Stimulated activated naive CD8-positive, alpha-beta T cell treated with anti-CD3 and anti-CD28 coated beads, Interleukin-15, Interleukin-2, amounts not matched to agents 100 U/mL and 50 U/mL, for 24 hours (primary cell): ENCODE results near the gene PFKL.

ENCODE experiments used
- ATAC-seq: fragments of 150-1000 bp; cut with Tn5 transposase; one replicate; pipeline ENCODE4 v1.10.0; 2021
- DNase-seq: peaks from one replicate; pipeline ENCODE4 v3.0.0; 2021

Gene PFKL

DNA sequence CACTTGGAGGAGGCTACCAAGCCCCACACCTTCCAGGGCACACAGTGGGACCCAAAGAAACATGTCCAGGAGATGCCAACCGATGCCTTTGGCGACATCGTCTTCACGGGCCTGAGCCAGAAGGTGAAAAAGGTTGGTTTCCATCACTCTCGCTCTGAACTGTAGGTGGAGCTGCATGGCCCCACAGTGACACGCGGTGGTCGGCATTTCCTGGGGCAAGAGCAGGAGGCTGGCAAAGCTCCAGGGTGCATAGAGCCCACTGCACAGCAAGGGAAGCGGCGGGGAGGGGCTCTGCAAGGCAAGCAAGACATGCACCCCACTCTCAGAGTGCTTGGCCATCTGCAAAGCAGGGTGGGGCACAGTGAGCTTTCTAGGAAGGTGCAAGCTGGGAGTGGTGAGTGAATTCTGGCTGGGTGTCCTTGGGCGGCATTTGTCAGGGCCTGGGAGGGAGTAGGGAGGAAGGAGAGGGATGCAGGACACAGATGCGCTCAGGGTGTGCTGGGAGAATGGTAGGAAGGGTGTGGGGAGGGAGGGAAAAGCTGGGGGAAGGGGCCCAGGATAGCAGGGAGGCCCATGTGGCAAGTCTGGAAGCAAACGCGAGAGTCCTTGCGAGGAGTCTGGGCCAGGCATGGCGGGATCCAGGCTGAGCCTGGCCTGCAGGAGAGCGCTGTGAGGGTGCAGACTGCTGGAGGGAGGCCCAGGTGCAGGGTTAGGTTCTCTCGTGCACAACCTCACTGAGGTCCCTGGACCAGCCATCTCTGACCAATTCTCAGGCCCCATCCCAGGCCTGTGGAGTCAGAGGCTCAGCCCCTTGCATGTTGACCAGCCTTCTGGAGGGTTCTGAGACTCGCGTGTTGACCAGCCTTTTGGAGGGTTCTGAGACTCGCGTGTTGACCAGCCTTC, 64.5 kb downstream of the PFKL start:
- no peak for ATAC-seq

DNA sequence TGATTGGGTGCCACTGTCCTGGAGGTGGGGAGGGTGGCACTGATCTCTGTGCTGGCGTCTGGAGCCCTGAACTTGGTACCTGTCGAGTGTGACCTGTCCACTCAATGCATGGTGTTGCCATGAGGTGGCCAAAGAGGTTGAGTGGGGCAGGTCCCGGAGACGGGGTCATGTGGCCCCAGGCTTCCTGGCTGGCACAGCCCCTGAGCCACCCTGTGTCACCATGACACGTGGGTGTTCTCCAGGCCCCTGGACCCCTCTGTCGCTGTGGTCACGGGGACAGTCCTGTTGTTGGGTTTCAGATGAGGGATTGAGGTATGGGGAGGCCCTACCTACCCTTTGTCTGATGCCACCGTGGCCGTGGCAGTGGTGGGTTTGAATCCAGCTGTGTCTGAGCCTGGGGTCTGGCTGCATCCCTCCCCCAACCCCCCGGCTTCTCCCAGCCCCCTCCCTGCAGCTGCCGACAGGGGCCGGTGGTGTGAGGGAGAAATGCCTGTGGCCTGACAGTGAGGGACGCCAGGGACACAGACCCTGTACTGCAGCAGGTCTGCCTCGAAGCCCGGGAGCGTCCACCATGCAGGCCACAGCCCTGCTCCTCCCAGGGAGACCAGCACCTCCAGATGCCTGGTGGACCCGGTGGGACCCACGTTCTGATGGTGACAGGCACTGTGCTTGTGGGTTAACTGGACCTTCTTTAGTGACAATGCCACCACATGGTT, 65.6 kb downstream of the PFKL start:
- DNase-seq (no peak), ATAC-seq (no peak)

More for the DNA sequence above, 64.5 kb downstream of the PFKL start:
- no peak for DNase-seq

DNA sequence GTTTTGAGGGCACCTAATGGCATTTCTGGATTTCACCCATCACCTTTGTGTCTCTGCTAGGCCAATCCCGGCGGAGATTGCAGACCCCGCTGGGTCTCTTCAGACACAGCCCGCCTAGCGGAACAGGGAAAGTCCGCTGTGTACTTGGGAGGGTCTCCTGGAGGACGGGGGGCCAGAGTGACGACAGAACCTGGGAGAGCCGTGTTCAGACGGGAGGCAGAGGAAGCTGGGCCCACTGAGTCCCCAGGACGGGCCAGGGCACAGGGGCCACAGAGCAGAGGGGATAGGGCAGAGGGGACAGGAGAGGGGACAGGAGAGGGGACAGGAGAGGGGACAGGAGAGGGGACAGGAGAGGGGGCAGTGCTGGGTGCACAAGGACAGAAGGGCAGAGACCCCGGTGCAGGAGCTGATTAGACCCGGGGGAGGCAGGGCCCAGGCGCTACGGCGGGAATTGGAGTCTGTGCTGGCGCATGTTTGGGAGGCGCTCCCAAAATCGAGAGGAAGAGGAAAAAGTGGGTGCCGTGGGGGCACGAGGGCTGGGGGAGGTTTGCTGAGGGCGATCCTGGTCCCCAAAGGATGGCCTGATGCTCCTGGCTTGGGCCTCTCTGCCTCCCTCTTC, 66.2 kb downstream of the PFKL start:
- no peak for DNase-seq
- no peak for ATAC-seq

DNA sequence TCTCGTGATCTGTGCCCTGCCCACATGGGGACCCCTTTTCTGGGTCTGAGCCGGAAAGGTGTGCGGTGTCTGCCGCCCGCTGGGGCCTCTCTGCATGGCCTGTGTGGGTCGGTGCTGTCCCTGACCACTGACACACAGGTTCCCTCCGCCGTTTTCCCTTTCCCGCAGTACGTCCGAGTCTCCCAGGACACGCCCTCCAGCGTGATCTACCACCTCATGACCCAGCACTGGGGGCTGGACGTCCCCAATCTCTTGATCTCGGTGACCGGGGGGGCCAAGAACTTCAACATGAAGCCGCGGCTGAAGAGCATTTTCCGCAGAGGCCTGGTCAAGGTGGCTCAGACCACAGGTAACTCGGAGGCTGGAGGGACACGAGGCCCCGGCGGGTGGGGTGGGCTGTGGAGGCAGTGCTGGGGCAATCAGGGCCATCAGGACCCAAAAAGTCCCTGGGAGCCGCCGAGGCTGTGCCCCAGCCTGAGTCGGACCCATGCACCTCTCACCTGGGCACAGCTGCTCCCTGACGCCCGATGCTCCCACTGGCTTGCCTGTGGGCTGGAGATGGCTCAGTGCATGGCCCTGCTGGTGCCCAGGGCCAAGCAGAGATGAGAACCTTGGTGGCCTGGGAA, 66.8 kb downstream of the PFKL start:
- ATAC-seq, result no peak
- no peak for DNase-seq

DNA sequence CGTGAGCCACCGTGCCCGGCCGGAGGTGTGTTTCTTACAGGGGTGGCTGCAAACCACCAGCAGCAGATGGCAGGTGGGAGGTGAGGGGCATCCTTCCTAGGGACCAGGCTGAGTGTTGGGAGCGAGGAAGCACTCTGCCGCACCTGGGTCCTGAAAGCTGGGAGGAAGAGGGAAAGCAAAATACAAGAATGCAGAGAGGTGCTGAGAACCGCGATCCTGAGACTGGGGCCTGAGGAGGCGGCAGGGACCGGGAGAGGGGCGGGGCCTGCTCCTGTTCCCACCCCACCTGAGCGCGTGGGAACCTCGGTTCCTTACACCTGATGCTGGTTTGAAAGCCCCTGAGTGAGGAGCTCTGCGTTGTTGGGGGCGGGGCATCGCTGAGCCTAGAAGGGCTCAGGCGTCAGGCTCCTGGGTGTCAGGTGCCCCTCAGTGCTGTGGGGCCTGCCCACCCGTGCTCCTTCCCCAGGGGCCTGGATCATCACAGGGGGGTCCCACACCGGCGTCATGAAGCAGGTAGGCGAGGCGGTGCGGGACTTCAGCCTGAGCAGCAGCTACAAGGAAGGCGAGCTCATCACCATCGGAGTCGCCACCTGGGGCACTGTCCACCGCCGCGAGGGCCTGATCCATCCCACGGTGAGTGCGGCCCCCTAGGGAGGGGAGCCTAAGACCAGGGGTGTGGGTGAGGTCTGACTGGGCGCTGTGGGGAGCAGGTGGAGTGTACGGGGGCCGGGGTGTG, 69.0 kb downstream of the PFKL start:
- DNase-seq, result no peak
- ATAC-seq, result no peak

DNA sequence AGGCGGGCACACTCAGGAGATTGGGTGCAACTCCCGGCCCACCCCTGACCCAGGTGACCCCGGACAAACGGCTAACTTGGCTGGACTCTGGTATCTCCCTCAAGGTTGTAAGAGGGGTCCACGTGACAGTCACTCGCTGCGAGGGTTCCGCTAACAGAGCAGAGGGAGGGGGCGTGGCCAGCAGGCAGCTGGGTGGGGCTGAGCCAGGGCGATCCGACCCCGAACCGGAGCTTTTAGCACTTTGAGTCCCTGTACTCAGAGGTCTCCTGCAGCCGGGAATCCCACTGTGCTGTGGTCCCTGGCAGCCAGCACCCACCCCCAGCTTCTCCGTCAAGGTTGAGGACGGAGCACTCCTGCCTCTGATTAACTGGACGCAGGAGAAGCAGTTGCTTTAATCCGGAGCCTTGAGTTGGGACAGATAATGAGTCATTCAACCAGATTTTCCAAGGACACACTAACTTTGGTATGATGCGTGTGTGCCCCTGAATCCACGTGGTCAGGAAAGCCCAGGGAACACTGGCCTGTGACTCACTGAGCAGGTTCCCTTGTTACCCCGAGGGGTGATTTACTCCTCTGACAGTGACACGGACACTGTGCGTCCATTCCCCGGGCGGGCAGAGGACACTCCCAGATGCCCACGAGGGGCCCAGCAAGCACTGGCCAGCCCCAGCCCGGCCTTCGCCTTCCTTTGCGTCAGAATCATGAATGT, 70.3 kb downstream of the PFKL start:
- ATAC-seq (no peak), DNase-seq (no peak)

DNA sequence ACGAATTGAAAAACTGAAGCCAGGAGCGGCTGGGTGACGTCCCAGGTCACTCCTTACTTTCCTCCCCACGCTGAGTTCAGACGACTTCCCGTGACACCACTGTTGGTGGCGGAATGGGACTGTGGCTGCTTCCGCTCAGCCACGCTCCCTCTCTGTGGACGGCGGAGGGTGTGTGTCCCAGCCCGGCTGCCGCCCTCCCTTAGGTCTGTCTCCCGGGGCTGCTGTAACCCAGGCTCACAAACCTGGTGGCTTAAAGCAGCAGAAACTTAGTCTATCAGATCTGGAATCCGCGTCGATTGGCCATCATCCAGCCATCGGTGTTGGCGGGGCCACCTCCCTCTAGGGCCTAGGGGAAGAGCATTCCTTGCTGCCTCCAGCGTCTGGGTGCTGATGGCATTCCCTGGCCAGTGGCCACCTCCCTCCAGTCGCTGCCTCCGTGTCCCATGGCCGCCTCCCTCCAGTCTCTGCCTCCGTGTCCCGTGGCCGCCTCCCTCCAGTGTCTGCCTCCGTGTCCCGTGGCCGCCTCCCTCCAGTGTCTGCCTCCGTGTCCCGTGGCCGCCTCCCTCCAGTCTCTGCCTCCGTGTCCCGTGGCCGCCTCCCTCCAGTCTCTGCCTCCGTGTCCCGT, 71.0 kb downstream of the PFKL start:
- ATAC-seq (no peak), DNase-seq (no peak)

DNA sequence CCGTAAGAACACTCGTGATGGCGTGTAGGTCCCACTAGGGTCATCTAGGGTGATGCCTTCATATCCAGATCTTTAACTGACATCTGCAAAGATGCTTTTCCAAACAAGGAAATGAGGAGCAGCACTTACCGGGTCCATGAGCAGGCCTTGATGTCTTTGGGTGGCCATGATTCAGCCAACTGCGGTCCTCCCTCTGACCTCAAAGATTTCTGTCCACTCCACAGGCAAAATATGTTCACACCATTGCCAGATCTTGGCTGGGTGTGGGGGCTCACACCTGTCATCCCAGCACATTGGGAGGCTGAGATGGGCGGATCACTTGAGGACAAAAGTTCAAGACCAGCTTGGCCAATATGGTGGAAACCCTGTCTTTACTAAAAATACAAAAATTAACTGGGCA, 71.7 kb downstream of the PFKL start:
- no peak for ATAC-seq
- DNase-seq, result no peak

DNA sequence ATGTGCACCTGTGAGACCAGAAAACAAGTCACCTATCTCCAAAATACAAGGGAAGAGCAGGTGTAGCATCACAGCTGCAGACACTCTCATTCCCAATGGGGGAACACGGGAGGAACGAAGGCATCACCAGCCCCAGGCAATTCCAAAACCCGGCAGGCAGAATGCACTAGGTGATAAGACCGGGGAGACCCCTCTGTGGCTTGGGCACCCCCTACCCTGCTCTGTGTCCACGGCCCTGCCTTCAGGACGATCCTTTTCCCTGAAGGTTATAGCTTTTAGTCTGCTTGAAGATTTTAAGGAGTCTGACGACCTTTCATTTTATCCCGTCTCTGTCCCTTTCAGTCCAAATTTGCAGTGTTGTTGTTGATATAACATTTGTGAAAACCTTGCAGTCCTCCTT, 72.8 kb downstream of the PFKL start:
- ATAC-seq, result no peak

DNA sequence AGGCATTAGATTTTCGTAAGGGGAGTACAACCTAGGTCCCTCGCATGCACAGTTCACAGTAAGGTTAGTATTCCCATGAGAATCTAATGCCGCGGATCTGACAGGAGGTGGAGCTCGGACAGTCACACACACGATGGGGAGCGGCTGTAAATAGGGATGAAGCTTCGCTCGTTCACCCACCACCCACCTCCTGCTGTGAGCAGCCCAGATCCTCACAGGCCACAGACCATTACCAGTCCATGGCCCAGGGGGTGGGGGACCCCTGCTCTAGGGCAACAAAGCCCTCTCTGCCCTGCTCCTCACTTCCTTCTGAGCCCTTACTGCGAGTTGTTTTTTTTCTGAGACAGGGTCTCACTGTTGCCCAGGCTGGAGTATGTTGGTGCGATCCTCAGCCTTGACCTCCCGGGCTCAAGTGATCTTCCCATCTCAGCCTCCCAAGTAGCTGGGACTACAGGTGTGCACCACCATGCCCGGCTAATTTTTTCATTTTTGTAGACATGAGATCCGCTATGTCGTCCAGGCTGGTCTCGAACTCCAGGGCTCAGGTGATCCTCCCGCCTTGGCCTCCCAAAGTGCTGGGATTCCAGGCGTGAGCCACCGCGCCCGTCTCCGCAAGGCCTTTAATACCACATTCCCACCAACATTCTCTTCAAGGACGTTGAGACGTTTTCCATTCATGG, 74.9 kb downstream of the PFKL start:
- no peak for DNase-seq
- ATAC-seq, result no peak

More for the DNA sequence above, 72.8 kb downstream of the PFKL start:
- DNase-seq, result no peak

DNA sequence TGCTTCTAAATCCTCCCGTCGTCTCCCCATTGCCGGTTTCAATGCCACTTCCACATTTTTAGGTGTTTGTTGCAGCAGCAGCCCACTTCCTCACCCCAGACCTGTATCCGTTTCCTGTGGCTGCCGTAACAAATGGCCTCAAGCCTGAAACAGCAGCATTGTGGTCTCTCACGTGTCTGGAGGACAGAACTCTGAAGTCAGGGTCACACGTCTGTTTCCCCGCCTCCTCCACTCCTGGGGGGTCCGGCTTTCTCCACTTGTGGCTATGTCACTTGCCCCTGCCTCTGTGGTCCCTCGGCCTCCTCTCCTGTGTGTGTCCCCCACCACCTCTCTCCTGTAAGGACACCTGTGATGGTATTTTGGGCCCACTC, 75.4 kb downstream of the PFKL start:
- ATAC-seq, result no peak

DNA sequence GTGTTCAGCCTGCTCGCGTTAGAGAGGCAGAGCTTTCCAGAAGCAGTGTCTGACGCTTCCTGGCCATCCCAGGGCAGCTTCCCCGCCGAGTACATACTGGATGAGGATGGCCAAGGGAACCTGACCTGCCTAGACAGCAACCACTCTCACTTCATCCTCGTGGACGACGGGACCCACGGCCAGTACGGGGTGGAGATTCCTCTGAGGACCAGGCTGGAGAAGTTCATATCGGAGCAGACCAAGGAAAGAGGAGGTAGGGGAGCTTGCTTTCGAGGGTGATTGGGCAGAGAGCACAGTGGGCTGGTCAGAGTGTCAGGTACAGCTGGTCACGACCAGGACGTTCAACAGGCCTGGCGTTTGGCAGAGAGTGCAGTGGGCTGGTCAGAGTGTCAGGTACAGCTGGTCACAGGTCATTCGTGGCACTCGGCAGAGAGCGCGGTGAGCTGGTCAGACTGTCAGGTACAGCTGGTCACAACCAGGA, 75.9 kb downstream of the PFKL start:
- DNase-seq (no peak), ATAC-seq (no peak)

More for the DNA sequence above, 75.4 kb downstream of the PFKL start:
- DNase-seq, result no peak

DNA sequence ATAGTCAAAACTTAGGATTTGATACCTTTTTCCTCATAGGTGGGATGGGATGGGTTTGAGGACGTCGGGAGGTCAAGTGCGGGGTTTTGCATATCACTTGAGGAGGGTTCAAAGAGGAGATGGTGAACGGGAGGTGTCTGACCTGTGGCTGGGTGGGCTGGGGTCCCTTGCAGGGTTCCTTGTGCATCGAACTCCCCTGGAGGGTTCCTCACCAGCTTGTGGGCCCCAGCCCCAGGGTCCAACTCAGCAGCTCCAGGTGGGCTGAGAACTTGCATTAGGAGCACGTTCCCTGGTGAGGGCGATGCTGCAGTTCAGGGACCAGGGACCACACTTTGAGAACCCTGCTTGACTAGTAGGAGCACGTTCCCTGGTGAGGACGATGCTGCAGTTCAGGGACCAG, 76.8 kb downstream of the PFKL start:
- no peak for ATAC-seq

More for the DNA sequence above, 76.8 kb downstream of the PFKL start:
- DNase-seq, result no peak
